Inflammatory macrophage (primary cell): ENCODE results near the gene PRR35.

ENCODE experiments used
- DNase-seq, 2 donors: peaks; one replicate each; pipeline ENCODE4 v3.0.0-alpha.2; 2020 to 2022

Gene PRR35

GRCh38 chr16:549544-550263 is 10.5 kb upstream of the PRR35 start:
- no peak for DNase-seq

- no peak for DNase-seq
Measured at GRCh38 chr16:551210-551609, 9.0 kb upstream of the PRR35 start.

GRCh38 chr16:552171-552570 is 8.0 kb upstream of the PRR35 start:
- no peak for DNase-seq

GRCh38 chr16:553601-554296 is 6.4 kb upstream of the PRR35 start:
- no peak for DNase-seq

GRCh38 chr16:554297-554621 is 5.9 kb upstream of the PRR35 start:
- no peak for DNase-seq

GRCh38 chr16:554640-555365 is 5.4 kb upstream of the PRR35 start:
- no peak for DNase-seq

- DNase-seq, result no peak
Measured at GRCh38 chr16:555528-556473, 4.4 kb upstream of the PRR35 start.

- no peak for DNase-seq
Measured at GRCh38 chr16:556474-557173, 3.6 kb upstream of the PRR35 start.

- no peak for DNase-seq
Measured at GRCh38 chr16:557463-558297, 2.5 kb upstream of the PRR35 start.

- no peak for DNase-seq
Measured at GRCh38 chr16:558298-559020, 1.7 kb upstream of the PRR35 start.

- DNase-seq, result no peak
Measured at GRCh38 chr16:559021-559380, 1.2 kb upstream of the PRR35 start.

GRCh38 chr16:559411-560203 is 587 bp upstream of the PRR35 start:
- DNase-seq, result no peak

GRCh38 chr16:560701-561412 is 663 bp downstream of the PRR35 start:
- DNase-seq, result no peak

GRCh38 chr16:561413-561794 is 1.2 kb downstream of the PRR35 start:
- DNase-seq, result no peak

- DNase-seq, result no peak
Measured at GRCh38 chr16:561957-562938, 2.1 kb downstream of the PRR35 start.

GRCh38 chr16:563072-563644 is 3.0 kb downstream of the PRR35 start:
- DNase-seq, result no peak

- no peak for DNase-seq
Measured at GRCh38 chr16:564690-565418, 4.7 kb downstream of the PRR35 start.
